ENCODE data around the gene UCKL1. TPM values are rescaled to one million over a fixed set of nuclear protein-coding genes. Genes with fewer than 3 reads are reported as not detected.
"Not testable (repeated sequence)": the region's sequence is repeated elsewhere in the genome, so short reads cannot be mapped to it uniquely, and the experiment has no call there.

The UCKL1 gene
- polyA plus RNA-seq, 3 donors, result 28.9 to 44.6 (median 33.1) TPM

- H3K27ac ChIP-seq (ENCODE audit: low read depth, low read length), result no peak overlapping the region
- 84 to 86% (median 84%) methylated on average over 37 of the region's 37 CpGs for WGBS, 3 donors
Measured at GRCh38 chr20:63934271-63935068, 21.7 kb downstream of the UCKL1 start.

DNA sequence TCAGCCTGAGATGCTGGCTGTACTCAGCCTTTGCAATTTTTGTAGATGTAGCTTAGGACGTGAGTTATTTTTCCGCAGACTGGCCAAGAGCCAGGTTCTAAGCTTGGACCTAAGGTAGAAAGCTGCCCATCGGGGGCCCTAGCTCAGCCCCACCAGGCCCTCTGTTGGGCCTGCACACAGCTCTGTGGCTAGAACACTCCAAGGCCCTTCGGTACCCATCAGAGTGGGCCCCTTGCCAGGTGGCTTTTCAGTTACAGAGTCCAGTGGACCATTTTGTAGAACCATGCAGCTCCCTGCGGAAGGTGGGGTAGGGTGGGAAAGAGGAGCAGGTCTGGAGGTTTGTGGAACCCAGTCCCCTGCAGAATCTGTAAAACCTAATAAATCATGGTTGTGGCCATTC lies 22.6 kb downstream of the UCKL1 start:
- 84 to 88% (median 86%) methylated on average over 5 of the region's 5 CpGs for WGBS, 3 donors
- no peak overlapping the region for H3K27ac ChIP-seq (ENCODE audit: low read depth, low read length)

DNA sequence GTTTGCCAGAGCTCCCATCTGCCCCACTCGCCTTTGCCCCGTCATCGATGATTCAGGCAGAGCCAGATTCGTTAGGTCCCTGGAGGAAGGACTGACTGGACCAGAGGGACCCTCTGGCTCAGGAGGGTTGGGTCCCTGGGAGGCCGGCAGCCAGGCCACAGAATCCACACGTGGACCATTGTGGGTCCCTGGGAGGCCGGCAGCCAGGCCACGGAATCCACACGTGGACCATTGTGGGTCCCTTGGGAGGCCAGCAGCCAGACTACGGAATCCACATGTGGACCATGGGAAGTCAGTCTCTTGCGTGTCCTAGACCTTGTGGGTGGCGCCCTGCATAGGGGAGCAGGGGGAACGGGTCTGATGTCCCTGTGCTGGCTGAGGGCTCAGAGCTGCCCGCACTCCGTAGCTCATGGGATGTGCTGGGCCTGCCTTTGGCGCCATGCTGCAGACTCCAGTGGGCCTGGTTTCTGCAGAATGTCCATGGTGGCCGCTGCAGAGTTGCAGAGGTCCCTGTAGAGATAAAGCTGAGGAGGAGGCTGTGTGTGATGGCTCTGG lies 23.5 kb downstream of the UCKL1 start:
- H3K27ac ChIP-seq (ENCODE audit: low read depth, low read length), result no peak overlapping the region
- WGBS, 3 donors, result 91 to 92% (median 92%) methylated on average over 17 of the region's 17 CpGs

GRCh38 chr20:63931735-63932134 lies 24.5 kb downstream of the UCKL1 start:
- whole genome bisulfite sequencing, 3 donors, result 91 to 97% (median 95%) methylated on average over 19 of the region's 19 CpGs
- no peak overlapping the region for H3K27ac ChIP-seq (ENCODE audit: low read depth, low read length)

DNA sequence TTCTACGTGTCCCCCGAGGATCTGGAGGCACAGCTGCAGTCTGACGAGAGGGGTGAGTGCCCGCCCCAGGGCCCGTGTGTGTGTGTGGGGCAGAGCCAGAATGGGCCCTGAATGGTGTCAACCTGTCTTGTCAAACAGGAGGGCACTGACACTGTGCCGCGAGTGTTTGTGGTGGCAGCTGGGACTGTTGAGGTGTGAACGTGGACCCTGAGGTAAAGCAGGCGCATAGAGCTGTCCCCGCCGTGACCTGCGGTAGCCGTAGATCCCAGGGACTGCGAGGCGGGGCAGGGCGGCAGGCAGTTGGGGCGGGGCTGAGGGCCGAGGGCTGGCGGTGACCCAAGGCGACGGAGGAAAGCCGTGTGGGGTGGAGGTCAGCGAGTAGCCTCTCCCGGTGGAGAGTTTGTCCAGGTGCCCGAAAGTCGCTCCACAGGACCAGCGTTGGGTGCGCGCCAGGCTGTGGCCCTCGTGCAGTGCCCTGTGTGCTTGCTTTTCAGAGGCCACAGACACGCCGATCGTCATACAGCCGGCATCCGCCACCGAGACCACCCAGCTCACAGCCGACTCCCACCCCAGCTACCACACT lies 25.2 kb downstream of the UCKL1 start:
- WGBS, 3 donors, result 81 to 92% (median 90%) methylated on average over 37 of the region's 37 CpGs
- H3K27ac ChIP-seq (ENCODE audit: low read depth, low read length), result no peak overlapping the region

DNA sequence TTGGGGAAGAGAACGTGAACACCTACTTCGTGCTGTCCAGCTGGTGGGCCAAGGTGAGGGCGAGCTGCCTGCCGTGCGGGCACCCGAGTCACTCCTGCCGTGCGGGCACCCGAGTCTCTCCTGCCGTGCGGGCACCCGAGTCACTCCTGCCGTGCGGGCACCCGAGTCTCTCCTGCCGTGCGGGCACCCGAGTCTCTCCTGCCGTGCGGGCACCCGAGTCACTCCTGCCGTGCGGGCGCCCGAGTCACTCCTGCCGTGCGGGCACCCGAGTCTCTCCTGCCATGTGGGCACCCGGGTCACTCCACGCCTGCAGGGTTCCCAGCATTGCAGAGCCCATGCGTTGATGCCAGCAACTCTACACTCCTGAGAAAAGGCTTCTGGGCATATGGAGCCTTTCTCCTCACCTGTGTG lies 26.7 kb downstream of the UCKL1 start:
- WGBS, 3 donors, result 96 to 97% (median 96%) methylated on average over 31 of the region's 31 CpGs

GRCh38 chr20:63929071-63929470 lies 27.1 kb downstream of the UCKL1 start:
- 95 to 97% (median 97%) methylated on average over 26 of the region's 26 CpGs for WGBS, 3 donors
- H3K27ac ChIP-seq (ENCODE audit: low read depth, low read length), result no peak overlapping the region

More for the DNA sequence above, 26.7 kb downstream of the UCKL1 start:
- H3K27ac ChIP-seq (ENCODE audit: low read depth, low read length), result not testable (repeated sequence)

DNA sequence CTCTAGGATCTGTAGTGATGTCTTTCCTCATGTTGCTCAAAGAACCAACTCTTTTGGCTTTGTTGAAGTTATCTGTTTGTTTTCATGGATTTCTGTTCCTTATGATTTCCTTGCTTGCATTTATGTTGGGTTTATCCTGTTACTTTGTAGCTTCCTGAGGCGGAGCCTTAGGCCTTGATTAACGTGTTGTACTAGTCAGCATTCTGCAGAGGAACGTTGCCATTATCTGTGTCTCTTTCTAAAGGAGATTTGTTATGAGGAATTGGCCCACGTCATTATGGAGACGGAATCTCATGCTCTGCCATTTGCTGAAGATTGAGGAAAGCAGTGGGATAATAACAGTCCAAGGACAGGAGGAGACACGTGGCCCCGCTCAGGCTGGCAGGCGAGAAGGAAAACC lies 29.9 kb downstream of the UCKL1 start:
- WGBS, 3 donors, result 64 to 78% (median 77%) methylated on average over 8 of the region's 8 CpGs
- no peak overlapping the region for H3K27ac ChIP-seq (ENCODE audit: low read depth, low read length)

- no peak overlapping the region for H3K27ac ChIP-seq (ENCODE audit: low read depth, low read length)
- WGBS, 3 donors, result 75 to 79% (median 77%) methylated on average over 9 of the region's 9 CpGs
Measured at GRCh38 chr20:63924241-63924640, 32.0 kb downstream of the UCKL1 start.

GRCh38 chr20:63923651-63924050 lies 32.6 kb downstream of the UCKL1 start:
- H3K27ac ChIP-seq (ENCODE audit: low read depth, low read length), result no peak overlapping the region
- 68 to 77% (median 75%) methylated on average over 8 of the region's 8 CpGs for WGBS, 3 donors

DNA sequence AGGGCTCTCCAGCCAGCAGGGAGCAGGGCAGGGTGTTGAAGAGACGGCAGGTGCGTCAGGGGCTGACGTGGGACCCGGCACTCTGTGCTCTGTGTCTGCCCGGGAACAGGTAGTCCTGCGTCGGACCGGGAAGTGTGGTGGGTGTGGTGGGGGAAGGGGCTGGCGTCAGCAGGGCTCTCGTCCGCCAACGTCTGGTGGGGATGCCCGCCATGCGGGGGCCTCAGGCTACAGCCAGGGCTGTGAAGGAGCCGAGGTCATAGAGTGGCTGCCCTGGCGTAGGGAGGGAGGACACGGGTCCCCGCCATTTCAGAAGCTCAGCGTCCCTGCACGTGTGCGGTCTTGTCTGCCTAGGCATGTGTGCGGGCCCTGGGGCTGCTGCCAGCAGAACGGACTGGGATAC lies 36.0 kb downstream of the UCKL1 start:
- H3K27ac ChIP-seq (ENCODE audit: low read depth, low read length), result no peak overlapping the region
- WGBS, 3 donors, result 91 to 96% (median 95%) methylated on average over 23 of the region's 23 CpGs

DNA sequence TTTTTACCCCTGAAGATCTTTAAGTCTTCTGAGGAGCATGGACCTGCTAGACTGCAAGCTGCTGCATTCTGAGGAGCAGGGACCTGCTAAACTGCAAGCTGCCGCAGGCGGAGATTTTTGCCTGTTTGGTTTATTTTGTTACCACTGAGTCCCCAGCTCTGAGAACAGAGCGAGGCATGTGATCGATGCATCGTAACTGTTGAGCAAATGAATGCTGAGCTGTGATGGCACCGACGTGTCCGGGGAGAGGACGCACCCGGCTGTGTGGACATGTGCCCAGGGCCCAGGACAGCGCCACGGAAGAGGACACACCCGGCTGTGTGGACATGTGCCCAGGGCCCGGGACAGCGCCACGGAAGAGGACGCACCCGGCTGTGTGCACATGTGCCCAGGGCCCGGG lies 37.1 kb downstream of the UCKL1 start:
- whole genome bisulfite sequencing, 3 donors, result 88 to 96% (median 92%) methylated on average over 13 to 19 of the region's 19 CpGs

DNA sequence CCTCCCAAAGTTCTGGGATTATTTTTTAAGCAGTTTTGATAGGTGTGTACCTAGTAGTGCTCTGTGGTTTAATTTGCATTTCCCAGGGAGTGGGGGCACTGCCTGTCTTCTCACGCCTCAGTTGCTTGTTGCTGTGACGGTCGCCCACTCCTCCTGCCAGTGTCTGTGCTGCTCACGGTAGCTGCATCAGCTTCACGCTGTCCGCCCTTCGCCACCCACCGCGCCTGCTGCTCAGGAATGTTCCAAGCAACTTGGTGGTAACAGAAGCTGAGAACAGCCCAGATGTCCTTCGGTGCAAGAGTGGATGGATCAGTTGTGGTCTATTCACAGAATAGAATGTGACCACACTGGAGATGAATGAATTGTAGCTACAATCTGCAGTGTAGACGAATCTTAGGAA lies 38.4 kb downstream of the UCKL1 start:
- no peak overlapping the region for H3K27ac ChIP-seq (ENCODE audit: low read depth, low read length)
- WGBS, 3 donors, result 87 to 93% (median 93%) methylated on average over 11 of the region's 11 CpGs

More for the DNA sequence above, 37.1 kb downstream of the UCKL1 start:
- no peak overlapping the region for H3K27ac ChIP-seq (ENCODE audit: low read depth, low read length)

- WGBS, 3 donors, result 93 to 94% (median 94%) methylated on average over 8 of the region's 8 CpGs
- not testable (repeated sequence) for H3K27ac ChIP-seq (ENCODE audit: low read depth, low read length)
Measured at GRCh38 chr20:63916371-63916939, 39.8 kb downstream of the UCKL1 start.

DNA sequence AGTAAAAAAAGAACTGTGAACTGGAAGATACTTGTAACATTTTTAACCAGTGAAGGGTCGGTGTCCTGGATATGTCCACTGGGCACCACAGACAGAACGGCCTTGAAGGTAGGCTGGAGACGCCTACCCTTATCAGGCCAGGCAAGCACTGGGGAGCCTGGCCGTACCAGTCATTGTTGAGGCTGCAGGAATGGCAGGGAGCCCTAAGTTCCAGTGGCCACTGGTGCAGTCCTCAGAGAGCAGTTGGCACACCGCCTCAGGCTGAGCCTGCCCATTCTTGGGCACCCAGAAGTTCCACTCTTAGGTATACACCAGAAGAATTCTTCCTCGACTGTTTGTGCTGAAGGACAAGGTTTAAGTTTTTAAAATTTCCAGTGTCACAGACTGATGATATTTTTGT lies 40.7 kb downstream of the UCKL1 start:
- H3K27ac ChIP-seq (ENCODE audit: low read depth, low read length), result no peak overlapping the region
- WGBS, 3 donors, result 55 to 96% (median 86%) methylated on average over 6 of the region's 6 CpGs

DNA sequence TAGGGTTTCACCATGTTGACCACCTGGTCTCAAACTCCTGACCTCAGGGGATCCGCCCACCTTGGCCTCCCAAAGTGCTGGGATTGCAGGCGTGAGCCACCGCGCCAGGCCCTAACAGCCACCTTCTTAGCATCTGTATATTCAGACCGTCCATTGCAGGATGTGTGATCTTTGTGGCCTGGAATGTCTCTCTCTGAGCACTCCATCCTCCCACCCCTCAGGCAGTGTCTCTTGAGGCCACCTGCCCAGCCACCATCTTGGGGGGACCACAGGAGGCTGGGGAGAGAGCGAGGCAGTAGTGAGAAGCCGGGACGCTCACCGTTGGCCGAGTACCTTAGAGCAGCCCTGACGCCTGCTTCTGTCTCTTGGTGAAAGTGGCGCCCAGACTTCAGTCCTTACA lies 42.4 kb downstream of the UCKL1 start:
- WGBS, 3 donors, result 96 to 98% (median 97%) methylated on average over 12 of the region's 12 CpGs
- no peak overlapping the region for H3K27ac ChIP-seq (ENCODE audit: low read depth, low read length)

DNA sequence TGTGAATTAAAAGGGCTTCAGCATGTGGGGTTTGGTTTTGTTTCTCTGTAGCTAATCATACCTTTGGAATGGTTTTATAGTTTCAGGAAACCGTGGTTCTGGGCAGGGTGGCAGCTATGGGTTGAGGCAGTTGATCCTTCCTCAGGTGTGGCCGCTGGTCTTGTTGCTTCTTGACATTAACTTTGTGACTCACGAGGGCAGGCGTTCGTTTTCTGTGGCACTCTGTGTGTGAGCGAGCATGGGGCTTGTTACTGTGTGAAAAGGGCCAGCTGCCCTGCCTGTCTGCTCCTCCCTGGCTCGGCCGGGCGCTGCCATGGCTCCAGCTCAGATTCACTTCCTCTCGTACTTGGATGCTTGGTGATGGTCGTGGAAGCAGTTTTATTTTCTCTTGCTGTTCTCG lies 45.0 kb downstream of the UCKL1 start:
- WGBS, 3 donors, result 32 to 51% (median 49%) methylated on average over 12 of the region's 12 CpGs
- H3K27ac ChIP-seq (ENCODE audit: low read depth, low read length), result no peak overlapping the region

GRCh38 chr20:63908008-63908682 lies 48.1 kb downstream of the UCKL1 start:
- WGBS, 3 donors, result 52 to 74% (median 69%) methylated on average over 16 of the region's 16 CpGs

More at GRCh38 chr20:63908008-63908682, 48.1 kb downstream of the UCKL1 start:
- no peak overlapping the region for H3K27ac ChIP-seq (ENCODE audit: low read depth, low read length)

All from adipose tissue (tissue), 3 donors.